MCF 10A (cell line): ENCODE data around the gene HAGH. TPM values are rescaled to one million over a fixed set of nuclear protein-coding genes. Genes with fewer than 3 reads are reported as not detected.
A peak's percentile ranks its signal among the peaks of the same experiment; 100 is the strongest.

Experiments used
- BruUV-seq: library from RNA; stranded (reverse); fragments of 400-500 nt; replicated peaks from 2 replicates; lab custom pipeline; 2021; lab: Mats Ljungman, UMichigan
- CTCF ChIA-PET: fragments of 300-600 bp; sonication (Branson Sonifier 250); formaldehyde crosslinking; extraction: SDS; loops from one replicate; lab custom pipeline; 2021; ENCODE audit warnings: antibody characterized with exemption, inconsistent platforms; lab: Yijun Ruan, JAX
- POLR2A ChIA-PET: fragments of 300-600, 350-650 bp; sonication (Branson Sonifier 250); formaldehyde crosslinking; extraction: SDS; loops from one replicate; lab custom pipeline; 2020; ENCODE audit warnings: antibody characterized with exemption, inconsistent platforms; lab: Yijun Ruan, JAX
- DNase-seq: peaks from one replicate; pipeline ENCODE4 v3.0.0-alpha.2; 2018; ENCODE audit not compliant: unreplicated experiment
- H3K27ac Mint-ChIP-seq: one replicate; pipeline ENCODE4 v1.8.0; 2022; ENCODE audit warnings: mild to moderate bottlenecking, low read depth, mixed read lengths; ENCODE audit not compliant: unreplicated experiment
- H3K27me3 Mint-ChIP-seq: one replicate; pipeline ENCODE4 v1.8.0; 2022; ENCODE audit warnings: mixed read lengths; ENCODE audit not compliant: insufficient read depth, unreplicated experiment
- H3K36me3 Mint-ChIP-seq: one replicate; pipeline ENCODE4 v1.8.0; 2022; ENCODE audit warnings: mild to moderate bottlenecking, moderate library complexity, mixed read lengths; ENCODE audit not compliant: insufficient read depth, unreplicated experiment
- H3K4me1 Mint-ChIP-seq: one replicate; pipeline ENCODE4 v1.8.0; 2022; ENCODE audit warnings: mixed read lengths; ENCODE audit not compliant: insufficient read depth, unreplicated experiment
- H3K4me3 Mint-ChIP-seq: one replicate; pipeline ENCODE4 v1.8.0; 2022; ENCODE audit warnings: mild to moderate bottlenecking, moderate library complexity, mixed read lengths; ENCODE audit not compliant: unreplicated experiment
- H3K9me3 Mint-ChIP-seq: one replicate; pipeline ENCODE4 v1.8.0; 2022; ENCODE audit warnings: mixed read lengths; ENCODE audit not compliant: unreplicated experiment
- intact Hi-C: fragments of 100-400 bp; cut with micrococcal nuclease; formaldehyde crosslinking; loops from 2 replicates; pipeline ENCODE4 v1.14.1; 2022
- total RNA-seq: library from RNA; stranded (reverse); gene quantifications from 2 replicates; pipeline ENCODE4 v1.2.3, GENCODE V29; 2022
- TF ChIP-seq, protein P1 (sequence below): fragments of 200-600 bp; IDR thresholded peaks from one replicate; pipeline ENCODE4 v1.8.0; 2022; ENCODE audit warnings: antibody characterized with exemption, mild to moderate bottlenecking; ENCODE audit not compliant: unreplicated experiment

The HAGH gene
- total RNA-seq, 1 experiment from 2014 or later = 44.5 TPM

DNA sequence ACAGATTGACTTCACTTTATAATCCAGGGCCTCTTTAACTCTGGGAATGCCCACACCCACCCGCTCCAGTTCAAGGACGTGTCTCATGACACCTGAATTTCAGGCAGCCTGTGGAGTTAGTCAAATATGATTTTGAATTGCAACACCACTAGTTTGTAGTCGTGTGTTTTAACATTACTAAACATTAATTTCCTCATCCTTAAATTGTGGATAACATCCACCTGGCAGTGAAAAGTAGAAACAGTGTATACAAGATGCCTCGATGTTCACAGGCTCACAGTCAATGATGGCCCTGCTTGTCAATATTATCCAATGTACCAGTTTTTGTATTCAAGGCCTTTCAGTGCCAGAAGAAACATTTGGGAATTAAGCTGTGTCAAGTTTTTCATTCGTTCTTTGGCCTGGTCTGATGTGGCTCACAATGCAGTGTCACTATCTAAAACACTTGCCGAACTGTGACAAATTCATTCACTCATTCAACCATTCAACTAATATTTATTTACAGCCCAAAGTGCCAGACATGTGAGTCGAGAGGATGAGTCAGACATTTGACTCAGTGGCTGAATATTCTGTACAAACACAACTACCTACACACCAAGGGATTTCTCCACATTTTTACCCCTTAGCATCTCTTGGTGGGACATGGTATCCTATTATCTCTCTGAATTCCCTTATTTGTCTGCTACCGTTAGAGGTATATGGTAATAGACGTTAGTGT is 43.9 kb upstream of the HAGH start:
- peaks cover 12% of the 10 kb centered on the region for H3K4me1 Mint-ChIP-seq
- no TSS peak for BruUV-seq
- H3K27me3 Mint-ChIP-seq = no peaks in the 10 kb centered on the region
- intact Hi-C loops = no loop called here
- H3K36me3 Mint-ChIP-seq = no peaks in the 10 kb centered on the region
- peak overlapping the region; percentile 75 for H3K27ac Mint-ChIP-seq
- peak; percentile 62 for DNase-seq
- CTCF ChIA-PET = interaction anchor here (0.7 to 10.8 kb wide), 6 partner anchors 9 to 59 kb away, joined by 3 to 105 read pairs (median 4); no protein-coding TSS in a partner anchor
- POLR2A ChIA-PET = interaction anchor here (0.6 to 1.6 kb wide), 11 partner anchors 9 to 1620 kb away, joined by 3 to 6 read pairs (median 3); partner anchors contain the start of genes MSRB1 and RPS2
- TF ChIP-seq, protein P1, sequence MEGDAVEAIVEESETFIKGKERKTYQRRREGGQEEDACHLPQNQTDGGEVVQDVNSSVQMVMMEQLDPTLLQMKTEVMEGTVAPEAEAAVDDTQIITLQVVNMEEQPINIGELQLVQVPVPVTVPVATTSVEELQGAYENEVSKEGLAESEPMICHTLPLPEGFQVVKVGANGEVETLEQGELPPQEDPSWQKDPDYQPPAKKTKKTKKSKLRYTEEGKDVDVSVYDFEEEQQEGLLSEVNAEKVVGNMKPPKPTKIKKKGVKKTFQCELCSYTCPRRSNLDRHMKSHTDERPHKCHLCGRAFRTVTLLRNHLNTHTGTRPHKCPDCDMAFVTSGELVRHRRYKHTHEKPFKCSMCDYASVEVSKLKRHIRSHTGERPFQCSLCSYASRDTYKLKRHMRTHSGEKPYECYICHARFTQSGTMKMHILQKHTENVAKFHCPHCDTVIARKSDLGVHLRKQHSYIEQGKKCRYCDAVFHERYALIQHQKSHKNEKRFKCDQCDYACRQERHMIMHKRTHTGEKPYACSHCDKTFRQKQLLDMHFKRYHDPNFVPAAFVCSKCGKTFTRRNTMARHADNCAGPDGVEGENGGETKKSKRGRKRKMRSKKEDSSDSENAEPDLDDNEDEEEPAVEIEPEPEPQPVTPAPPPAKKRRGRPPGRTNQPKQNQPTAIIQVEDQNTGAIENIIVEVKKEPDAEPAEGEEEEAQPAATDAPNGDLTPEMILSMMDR = no peak
- no peaks in the 10 kb centered on the region for H3K9me3 Mint-ChIP-seq
- peak overlapping the region; percentile 8 for H3K4me3 Mint-ChIP-seq

DNA sequence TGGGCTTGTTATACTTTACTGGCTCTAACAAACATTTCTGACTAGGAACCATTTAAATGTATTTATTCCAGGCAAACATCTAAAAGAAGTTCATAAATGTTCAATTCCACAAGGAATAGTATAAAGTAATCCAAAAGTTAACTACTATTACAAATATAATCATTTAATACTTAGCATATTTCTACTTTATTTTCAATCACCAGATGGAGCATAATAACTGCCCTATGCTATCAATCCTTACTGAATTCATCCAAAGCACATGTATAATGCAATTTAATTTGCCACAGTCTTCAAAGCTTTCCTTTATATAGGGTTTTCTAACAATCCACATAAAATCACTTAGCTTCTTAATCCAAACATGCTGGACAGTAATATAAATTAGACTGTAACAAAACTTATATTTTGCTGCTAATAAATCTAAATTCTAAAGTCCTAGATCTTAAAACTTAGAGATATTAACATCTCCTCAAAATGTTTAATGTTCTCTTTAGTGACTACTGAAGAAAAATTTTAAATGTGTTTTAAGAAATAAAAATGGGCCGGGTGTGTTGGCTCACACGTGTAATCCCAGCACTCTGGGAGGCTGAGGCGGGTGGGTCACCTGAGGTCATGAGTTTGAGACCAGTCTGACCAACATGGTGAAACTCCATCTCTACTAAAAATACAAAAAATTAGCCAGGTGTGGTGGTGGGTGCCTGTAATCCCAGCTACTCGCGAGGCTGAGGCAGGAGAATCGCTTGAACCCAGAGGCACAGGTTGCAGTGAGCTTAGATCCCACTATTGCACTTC is 39.5 kb upstream of the HAGH start:
- H3K36me3 Mint-ChIP-seq = no peaks in the 10 kb centered on the region
- POLR2A ChIA-PET = interaction anchor here (0.9 to 1.9 kb wide), 5 partner anchors 39 to 160 kb away, joined by 3 to 6 read pairs (median 4); partner anchors contain the start of genes FAHD1, HAGH, MAPK8IP3 and MSRB1
- TF ChIP-seq, protein P1 = no peak
- DNase-seq = no peak
- no peak overlapping the region for H3K4me3 Mint-ChIP-seq
- no peaks in the 10 kb centered on the region for H3K27me3 Mint-ChIP-seq
- H3K27ac Mint-ChIP-seq = no peak overlapping the region
- BruUV-seq = no TSS peak
- peaks cover 11% of the 10 kb centered on the region for H3K4me1 Mint-ChIP-seq
- intact Hi-C loops = loop anchor here (2.0 kb wide), 1 partner anchor 63 kb away; no protein-coding TSS in a partner anchor
- CTCF ChIA-PET = interaction anchor here (0.7 to 10.8 kb wide), 6 partner anchors 13 to 83 kb away, joined by 3 to 105 read pairs (median 4); no protein-coding TSS in a partner anchor
- no peaks in the 10 kb centered on the region for H3K9me3 Mint-ChIP-seq

DNA sequence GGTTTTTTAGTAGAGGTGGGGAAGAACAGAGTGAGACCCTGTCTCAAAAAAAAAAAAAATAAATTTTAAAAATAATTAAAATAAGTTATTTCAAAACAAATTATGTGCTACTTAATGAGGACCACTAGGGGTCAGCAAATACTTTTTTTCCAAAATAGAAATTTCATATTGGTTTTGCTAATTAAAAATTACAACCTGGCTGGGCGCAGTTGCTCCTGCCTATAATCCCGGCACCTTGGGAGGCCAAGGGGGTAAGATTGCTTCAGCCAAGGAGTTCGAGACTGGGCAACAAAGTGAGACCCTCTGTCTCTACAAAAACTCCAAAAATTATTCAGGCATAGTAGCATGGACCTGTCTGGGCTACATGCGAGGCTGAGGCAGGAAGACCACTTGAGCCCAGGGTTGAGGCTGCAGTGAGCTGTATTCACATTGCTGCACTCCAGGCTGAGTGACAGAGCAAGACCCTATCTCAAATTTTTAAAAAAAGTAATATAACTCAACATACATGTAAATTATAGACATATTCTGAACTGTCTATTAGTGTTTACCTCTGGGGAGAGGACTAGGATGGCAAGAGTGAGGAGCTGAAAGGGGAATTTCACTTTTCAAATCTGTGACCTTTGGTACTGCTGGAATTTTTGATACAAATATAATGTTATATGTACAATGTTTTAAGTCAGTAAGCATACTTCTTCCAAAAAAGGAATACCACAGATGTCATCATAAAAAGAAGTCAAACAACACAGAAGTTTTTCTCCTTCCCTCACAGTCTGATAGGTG is 37.2 kb upstream of the HAGH start:
- H3K9me3 Mint-ChIP-seq = no peaks in the 10 kb centered on the region
- H3K27ac Mint-ChIP-seq = no peak overlapping the region
- TF ChIP-seq, protein P1 = peak; percentile 67
- H3K36me3 Mint-ChIP-seq = no peaks in the 10 kb centered on the region
- peaks cover 21% of the 10 kb centered on the region for H3K27me3 Mint-ChIP-seq
- H3K4me1 Mint-ChIP-seq = no peaks in the 10 kb centered on the region
- peak; percentile 42 for DNase-seq
- intact Hi-C loops = loop anchor here (2.0 to 5.0 kb wide), 2 partner anchors 65 to 278 kb away; no protein-coding TSS in a partner anchor
- ChIA-PET CTCF (interaction anchor here (0.6 to 10.8 kb wide), 12 partner anchors 9 to 939 kb away, joined by 3 to 105 read pairs (median 4); partner anchors contain the start of genes FAHD1, HAGH and RNF151), POLR2A (interaction anchor here (0.6 to 1.2 kb wide), 4 partner anchors 22 to 88 kb away, joined by 3 to 4 read pairs (median 4); partner anchors contain the start of gene MSRB1)
- no peak overlapping the region for H3K4me3 Mint-ChIP-seq
- no TSS peak for BruUV-seq
